Esophagus squamous epithelium (tissue), 4 donors: Measurements from ENCODE around the gene MAP4K4.

Experiments used
- POLR2A ChIP-seq, 4 donors: fragments of 450-650 bp; IDR thresholded peaks; one replicate each; pipeline ENCODE4 v1.6.1; 2017; ENCODE audit warnings: antibody characterized with exemption in 4 of 4, mild to moderate bottlenecking in 4 of 4, moderate library complexity in 3 of 4
- TF ChIP-seq, protein P1 (sequence below), 6 experiments: fragments of 450-650 bp in 4 of 6; fragments of 200-600 bp in 2 of 6; sonication (generic) in 2 of 6; IDR thresholded peaks; one replicate each; pipeline ENCODE4 v1.5.1; 2016 to 2019; ENCODE audit warnings: antibody characterized with exemption in 6 of 6, mild to moderate bottlenecking in 4 of 6, moderate library complexity in 4 of 6

DNA sequence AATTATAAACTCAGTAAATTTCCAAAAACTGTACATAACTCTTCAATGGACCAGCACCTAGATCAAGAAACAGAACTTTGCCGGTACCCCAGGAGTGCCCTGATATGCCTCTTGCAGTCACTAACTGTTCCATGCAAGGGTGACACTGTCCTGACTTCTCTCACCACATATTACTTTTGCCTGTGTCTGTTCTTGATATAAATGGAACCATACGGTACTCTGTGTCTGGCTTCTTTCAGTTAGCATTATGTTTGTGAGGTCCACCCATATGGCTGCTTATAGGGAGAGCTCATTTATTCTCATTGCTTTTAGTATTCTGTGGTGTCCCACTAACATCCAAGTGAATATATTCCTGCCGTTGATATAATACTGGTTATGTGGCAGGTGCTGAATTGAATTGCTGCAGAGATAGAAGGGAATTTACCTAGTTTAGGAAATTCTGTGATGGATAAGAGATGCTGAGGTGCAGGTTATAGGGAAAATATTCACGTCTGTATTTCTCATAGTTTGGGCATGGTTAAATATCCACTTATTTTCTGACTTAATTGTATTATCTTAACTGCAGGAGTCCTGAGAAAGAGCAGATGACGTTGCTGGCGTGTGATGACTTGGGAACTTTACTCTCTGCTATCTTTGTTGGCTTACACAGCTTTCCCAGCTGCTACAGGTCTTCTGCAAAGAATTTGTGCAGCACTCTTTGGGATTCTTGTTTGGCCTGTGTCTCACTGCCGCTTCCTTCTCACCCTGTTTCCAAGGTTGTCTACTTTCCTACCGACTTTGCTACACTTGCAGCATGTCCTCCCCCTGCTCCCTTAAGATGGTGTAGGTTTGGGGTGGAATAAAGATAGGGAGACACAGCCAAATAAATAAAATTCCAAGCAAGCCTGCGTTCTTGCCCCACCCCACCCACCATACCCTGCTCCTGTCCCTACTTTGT, 107.9 kb downstream of the MAP4K4 start:
- TF ChIP-seq POLR2A (IDR thresholded peaks at IDR 0.05), result no peak
- TF ChIP-seq, protein P1, sequence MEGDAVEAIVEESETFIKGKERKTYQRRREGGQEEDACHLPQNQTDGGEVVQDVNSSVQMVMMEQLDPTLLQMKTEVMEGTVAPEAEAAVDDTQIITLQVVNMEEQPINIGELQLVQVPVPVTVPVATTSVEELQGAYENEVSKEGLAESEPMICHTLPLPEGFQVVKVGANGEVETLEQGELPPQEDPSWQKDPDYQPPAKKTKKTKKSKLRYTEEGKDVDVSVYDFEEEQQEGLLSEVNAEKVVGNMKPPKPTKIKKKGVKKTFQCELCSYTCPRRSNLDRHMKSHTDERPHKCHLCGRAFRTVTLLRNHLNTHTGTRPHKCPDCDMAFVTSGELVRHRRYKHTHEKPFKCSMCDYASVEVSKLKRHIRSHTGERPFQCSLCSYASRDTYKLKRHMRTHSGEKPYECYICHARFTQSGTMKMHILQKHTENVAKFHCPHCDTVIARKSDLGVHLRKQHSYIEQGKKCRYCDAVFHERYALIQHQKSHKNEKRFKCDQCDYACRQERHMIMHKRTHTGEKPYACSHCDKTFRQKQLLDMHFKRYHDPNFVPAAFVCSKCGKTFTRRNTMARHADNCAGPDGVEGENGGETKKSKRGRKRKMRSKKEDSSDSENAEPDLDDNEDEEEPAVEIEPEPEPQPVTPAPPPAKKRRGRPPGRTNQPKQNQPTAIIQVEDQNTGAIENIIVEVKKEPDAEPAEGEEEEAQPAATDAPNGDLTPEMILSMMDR (IDR thresholded peaks at IDR 0.05), result no peak
